ENCODE measurements around the gene ARHGAP27. TPM values are rescaled to one million over a fixed set of nuclear protein-coding genes. Genes with fewer than 3 reads are reported as not detected.

ARHGAP27 gene
- total RNA-seq, 1 donor from 2014 or later = 3.5 TPM

- no peak for DNase-seq
- Mint-ChIP-seq H3K27me3 (ENCODE audit: unreplicated experiment) (peaks cover 25% of the 10 kb centered on the region), H3K9me3 (ENCODE audit: unreplicated experiment) (peaks cover 7% of the 10 kb centered on the region), H3K36me3 (ENCODE audit: unreplicated experiment) (peaks cover 4% of the 10 kb centered on the region), H3K27ac (ENCODE audit: unreplicated experiment) (no peak overlapping the region), H3K4me1 (ENCODE audit: low read depth, unreplicated experiment) (peaks cover 9% of the 10 kb centered on the region), H3K4me3 (ENCODE audit: unreplicated experiment) (no peak overlapping the region)
- no peak for TF ChIP-seq CTCF (IDR thresholded peaks at IDR 0.05; ENCODE audit: partially characterized antibody, unreplicated experiment)
These were observed 7.3 kb downstream of the ARHGAP27 start for GRCh38 chr17:45425125-45425983.

- TF ChIP-seq CTCF (IDR thresholded peaks at IDR 0.05; ENCODE audit: partially characterized antibody, unreplicated experiment) = no peak
- Mint-ChIP-seq H3K27me3 (ENCODE audit: unreplicated experiment) (peaks cover 24% of the 10 kb centered on the region), H3K4me3 (ENCODE audit: unreplicated experiment) (no peak overlapping the region), H3K27ac (ENCODE audit: unreplicated experiment) (no peak overlapping the region), H3K36me3 (ENCODE audit: unreplicated experiment) (peaks cover 4% of the 10 kb centered on the region), H3K4me1 (ENCODE audit: low read depth, unreplicated experiment) (peaks cover 8% of the 10 kb centered on the region), H3K9me3 (ENCODE audit: unreplicated experiment) (peaks cover 6% of the 10 kb centered on the region)
- DNase-seq = no peak
These were observed 7.9 kb downstream of the ARHGAP27 start for GRCh38 chr17:45424769-45425124.

- Mint-ChIP-seq H3K9me3 (ENCODE audit: unreplicated experiment) (peaks cover 4% of the 10 kb centered on the region), H3K4me3 (ENCODE audit: unreplicated experiment) (no peak overlapping the region), H3K4me1 (ENCODE audit: low read depth, unreplicated experiment) (peaks cover 8% of the 10 kb centered on the region), H3K36me3 (ENCODE audit: unreplicated experiment) (peaks cover 4% of the 10 kb centered on the region), H3K27me3 (ENCODE audit: unreplicated experiment) (peaks cover 20% of the 10 kb centered on the region), H3K27ac (ENCODE audit: unreplicated experiment) (no peak overlapping the region)
- DNase-seq = no peak
- TF ChIP-seq CTCF (IDR thresholded peaks at IDR 0.05; ENCODE audit: partially characterized antibody, unreplicated experiment) = no peak
These were observed 8.7 kb downstream of the ARHGAP27 start for GRCh38 chr17:45423975-45424335.

GRCh38 chr17:45423304-45423974, 9.2 kb downstream of the ARHGAP27 start:
- H3K4me1 Mint-ChIP-seq (ENCODE audit: low read depth, unreplicated experiment) = peaks cover 3% of the 10 kb centered on the region
- H3K9me3 Mint-ChIP-seq (ENCODE audit: unreplicated experiment) = peaks cover 4% of the 10 kb centered on the region
- no peak for TF ChIP-seq CTCF (IDR thresholded peaks at IDR 0.05; ENCODE audit: partially characterized antibody, unreplicated experiment)
- H3K27me3 Mint-ChIP-seq (ENCODE audit: unreplicated experiment) = peaks cover 15% of the 10 kb centered on the region
- no peak overlapping the region for H3K4me3 Mint-ChIP-seq (ENCODE audit: unreplicated experiment)
- no peak overlapping the region for H3K27ac Mint-ChIP-seq (ENCODE audit: unreplicated experiment)
- H3K36me3 Mint-ChIP-seq (ENCODE audit: unreplicated experiment) = peaks cover 4% of the 10 kb centered on the region
- DNase-seq = no peak
